ENCODE results near the gene ATP5PB.

GRCh38 chr1:111436726-111437125 lies 12.5 kb upstream of the ATP5PB start:
- no peak for TF ChIP-seq CTCF (IDR thresholded peaks at IDR 0.05)
- TF ChIP-seq POLR2A (IDR thresholded peaks at IDR 0.05): no peak
- no peak for TF ChIP-seq POLR2AphosphoS5 (IDR thresholded peaks at IDR 0.05; ENCODE audit: insufficient read depth in 1 of 2, low read depth in 1 of 2)

Data from vagina (tissue), 2 donors.